22Rv1 (cell line): ENCODE data around the gene TENM4.

Experiments used
- H3K27ac ChIP-seq: fragments of 450-650 bp; 2 replicates; pipeline ENCODE4 v1.5.1; 2017
- CTCF ChIP-seq: fragments of 450-650 bp; IDR thresholded peaks from 2 replicates; pipeline ENCODE4 v1.5.1; 2017; ENCODE audit warnings: mild to moderate bottlenecking
- ZFX ChIP-seq: fragments of 450-650 bp; IDR thresholded peaks from 2 replicates; pipeline ENCODE4 v1.6.1; 2017; ENCODE audit warnings: antibody characterized with exemption, borderline replicate concordance

The TENM4 gene

GRCh38 chr11:78706551-78706950 is 734.3 kb downstream of the TENM4 start:
- TF ChIP-seq ZFX (no peak), CTCF (no peak)
- H3K27ac ChIP-seq: no peak overlapping the region

- TF ChIP-seq CTCF (no peak), ZFX (no peak)
- H3K27ac ChIP-seq: no peak overlapping the region
Measured at GRCh38 chr11:78704811-78705210, 736.0 kb downstream of the TENM4 start.

GRCh38 chr11:78699609-78700135 is 741.2 kb downstream of the TENM4 start:
- no peak overlapping the region for H3K27ac ChIP-seq
- TF ChIP-seq CTCF (no peak), ZFX (no peak)

- no peak overlapping the region for H3K27ac ChIP-seq
- TF ChIP-seq CTCF (no peak), ZFX (no peak)
Measured at GRCh38 chr11:78698612-78699011, 742.2 kb downstream of the TENM4 start.

GRCh38 chr11:78696177-78696576 is 744.7 kb downstream of the TENM4 start:
- H3K27ac ChIP-seq: no peak overlapping the region
- TF ChIP-seq ZFX: no peak
- no peak for TF ChIP-seq CTCF

GRCh38 chr11:78694152-78694551 is 746.7 kb downstream of the TENM4 start:
- H3K27ac ChIP-seq: no peak overlapping the region
- TF ChIP-seq CTCF (no peak), ZFX (no peak)

GRCh38 chr11:78691215-78691614 is 749.6 kb downstream of the TENM4 start:
- H3K27ac ChIP-seq: no peak overlapping the region
- no peak for TF ChIP-seq ZFX
- no peak for TF ChIP-seq CTCF
